ENCODE measurements around the gene OTUD5.

Gene OTUD5

DNA sequence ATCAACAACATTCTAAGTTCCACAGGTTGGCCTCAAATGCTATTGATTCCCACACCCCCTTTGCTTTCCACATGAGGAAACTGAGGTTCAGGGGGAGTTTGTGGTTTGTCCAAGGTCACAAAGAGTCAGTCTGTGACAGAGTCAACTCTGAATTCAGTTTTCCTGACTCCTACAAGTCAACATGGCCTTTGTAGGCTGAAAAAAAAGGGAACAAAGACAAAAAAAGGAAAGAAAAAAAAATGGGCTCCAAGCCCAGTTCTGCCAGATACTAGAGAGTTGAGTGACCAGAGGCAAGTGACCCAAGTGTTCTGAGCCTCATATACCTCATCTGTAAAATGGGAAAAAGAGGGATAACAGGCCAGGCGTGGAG lies 22.1 kb downstream of the OTUD5 start:
- no peak for DNase-seq

DNA sequence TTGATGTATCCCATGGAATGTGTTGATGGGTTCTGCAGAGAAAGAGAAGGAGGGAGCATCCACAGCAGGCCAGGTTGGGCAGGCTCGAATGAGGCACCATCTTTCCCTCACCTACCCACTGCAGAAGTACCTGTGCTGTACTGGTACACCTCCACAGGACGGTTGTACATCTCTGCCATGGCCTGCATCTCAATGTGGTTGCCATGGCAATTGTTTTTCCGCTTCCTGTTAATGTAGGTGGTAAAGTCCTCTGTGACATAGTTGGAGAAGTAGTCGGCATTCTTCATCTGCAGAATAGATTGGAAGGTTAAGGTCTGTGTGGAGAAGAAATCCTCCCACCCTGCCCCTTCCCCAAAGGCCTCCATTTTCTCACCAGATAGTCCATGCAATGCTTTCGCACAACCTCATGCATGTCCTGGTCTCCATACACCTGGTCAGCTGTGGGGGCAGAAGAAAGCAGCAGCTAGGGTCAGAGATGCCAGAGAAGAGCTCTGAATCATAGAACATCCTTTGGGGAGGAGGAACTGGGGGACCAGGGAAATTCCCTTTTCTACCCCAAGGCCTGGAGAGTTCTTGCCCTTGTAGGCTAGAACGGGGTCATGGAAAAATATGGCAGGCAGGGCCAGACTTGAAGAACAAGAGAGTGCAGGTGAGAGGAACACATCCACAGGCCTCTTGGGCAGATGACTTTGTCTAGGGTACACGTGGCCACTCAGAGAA lies 22.7 kb downstream of the OTUD5 start:
- DNase-seq, result no peak

DNA sequence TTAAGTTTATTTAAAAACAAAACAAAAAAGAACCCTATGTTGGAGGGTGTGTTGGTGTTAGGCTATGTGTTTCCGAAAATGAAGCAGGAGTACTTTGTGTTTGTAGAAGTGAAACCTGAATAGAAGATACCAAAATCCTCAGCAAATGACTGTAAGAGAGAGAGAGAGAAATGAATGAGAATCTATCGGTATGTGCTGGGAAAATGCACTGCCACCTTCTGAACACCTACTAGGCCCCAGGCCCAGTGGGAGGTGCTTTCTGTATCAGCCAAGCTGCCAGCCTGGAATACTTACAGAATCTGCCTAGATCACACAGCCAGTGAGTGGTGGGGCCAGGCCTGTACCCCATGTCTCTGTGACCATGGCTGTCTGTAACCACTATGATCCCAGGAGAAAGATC lies 23.6 kb downstream of the OTUD5 start:
- DNase-seq, result no peak

DNA sequence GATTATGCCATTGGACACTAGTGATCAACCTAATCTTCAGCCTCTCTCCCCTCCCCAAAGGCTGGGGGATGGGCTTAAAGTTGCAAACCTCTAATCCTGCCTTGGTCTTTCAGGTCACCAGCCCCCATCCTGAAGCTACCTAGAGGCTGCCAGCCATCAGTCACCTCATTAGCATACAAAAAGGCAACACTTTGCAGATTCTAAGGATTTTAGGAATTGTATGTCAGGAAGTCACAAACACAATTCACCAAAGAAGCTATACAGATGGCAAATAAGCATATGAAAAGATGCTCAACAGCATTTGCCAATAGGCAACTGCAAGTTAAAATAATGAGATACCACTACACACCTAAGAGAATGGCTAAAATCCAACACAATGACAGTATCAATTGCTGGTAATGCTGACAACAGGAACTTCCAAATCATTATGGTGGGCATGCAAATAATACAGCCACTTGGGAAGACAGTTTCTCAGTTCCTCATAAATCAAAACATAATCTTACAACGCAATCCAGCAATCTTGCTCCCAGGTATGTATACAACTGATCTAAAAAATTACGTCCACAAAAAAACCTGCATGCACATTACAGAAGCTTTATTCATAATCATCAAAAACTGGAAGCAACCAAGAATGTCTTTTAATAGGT lies 29.5 kb downstream of the OTUD5 start:
- DNase-seq, result no peak

DNA sequence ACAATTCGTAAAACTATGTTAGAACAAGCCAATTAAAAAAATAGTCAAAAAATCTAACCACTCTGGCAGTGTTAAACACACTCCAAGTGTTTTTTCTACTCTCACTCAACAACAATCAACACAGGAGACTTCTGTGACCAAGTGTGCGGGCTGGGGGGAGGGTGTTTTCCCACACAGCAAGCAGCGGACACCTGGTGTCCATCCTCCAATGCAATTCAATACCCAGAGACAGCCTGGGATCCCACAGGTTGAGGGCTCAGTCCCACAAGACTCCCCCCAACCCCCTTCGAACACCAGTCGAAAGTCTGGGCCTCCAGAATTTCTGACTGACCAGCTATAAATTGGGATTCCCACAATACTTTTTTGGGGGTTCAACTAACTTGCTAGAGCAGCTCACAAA lies 30.3 kb downstream of the OTUD5 start:
- DNase-seq, result no peak

DNA sequence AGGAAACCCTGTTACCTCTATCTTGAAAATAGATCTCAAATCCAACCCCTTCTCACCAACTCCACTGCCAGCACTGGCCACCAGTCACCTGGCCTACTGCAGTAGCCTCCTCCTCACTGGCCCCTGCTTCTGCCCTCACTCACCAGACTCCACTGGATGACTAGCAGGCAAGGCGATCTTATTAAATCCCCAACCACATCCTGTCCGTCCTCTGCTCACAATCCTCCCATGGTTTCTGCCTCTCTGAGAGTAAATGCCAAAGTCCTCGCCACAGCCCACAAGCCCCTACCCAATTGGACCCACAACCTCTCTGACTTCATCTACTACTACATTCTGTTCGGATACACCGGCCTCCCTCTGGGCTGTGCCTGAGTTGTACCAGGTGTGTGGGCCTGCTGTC lies 33.1 kb downstream of the OTUD5 start:
- no peak for DNase-seq

DNA sequence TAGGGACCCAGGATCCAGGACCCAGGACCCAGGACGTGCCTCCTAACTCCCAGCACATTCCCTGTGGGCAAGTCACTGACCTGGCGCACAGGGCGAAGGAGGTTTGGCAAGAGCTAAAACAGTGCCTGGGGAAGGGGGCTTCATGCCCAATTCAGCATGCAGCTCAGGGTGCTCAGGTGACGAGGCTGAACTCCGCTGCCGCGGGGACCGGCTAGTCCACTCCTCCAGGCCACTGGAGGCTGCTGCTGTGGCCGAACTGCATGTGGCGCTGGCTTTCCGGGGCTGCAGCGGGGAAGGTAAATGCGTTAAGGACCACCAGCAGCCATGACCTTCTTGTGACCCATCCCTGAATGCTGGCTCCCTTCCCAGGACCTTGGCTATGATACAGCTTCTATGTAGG lies 33.6 kb downstream of the OTUD5 start:
- DNase-seq, result no peak

DNA sequence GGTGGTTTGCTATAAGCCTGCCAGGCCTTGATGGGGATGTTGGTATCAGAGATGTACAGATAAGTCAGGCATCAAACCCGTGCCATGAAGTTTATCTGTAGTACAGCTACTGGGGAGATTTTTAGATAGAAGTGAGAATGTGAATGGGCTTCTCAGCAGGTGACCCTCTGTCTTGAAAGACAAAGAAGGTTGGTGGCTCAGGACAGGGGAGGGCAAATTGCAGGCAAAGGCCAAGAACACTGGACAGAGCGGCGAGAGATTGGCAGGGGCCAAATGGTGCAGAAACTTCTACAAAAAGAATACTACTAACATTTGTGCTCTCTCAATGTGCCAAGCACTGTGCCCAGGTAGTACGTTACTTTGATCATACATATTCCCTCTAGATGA lies 36.7 kb downstream of the OTUD5 start:
- no peak for DNase-seq

DNA sequence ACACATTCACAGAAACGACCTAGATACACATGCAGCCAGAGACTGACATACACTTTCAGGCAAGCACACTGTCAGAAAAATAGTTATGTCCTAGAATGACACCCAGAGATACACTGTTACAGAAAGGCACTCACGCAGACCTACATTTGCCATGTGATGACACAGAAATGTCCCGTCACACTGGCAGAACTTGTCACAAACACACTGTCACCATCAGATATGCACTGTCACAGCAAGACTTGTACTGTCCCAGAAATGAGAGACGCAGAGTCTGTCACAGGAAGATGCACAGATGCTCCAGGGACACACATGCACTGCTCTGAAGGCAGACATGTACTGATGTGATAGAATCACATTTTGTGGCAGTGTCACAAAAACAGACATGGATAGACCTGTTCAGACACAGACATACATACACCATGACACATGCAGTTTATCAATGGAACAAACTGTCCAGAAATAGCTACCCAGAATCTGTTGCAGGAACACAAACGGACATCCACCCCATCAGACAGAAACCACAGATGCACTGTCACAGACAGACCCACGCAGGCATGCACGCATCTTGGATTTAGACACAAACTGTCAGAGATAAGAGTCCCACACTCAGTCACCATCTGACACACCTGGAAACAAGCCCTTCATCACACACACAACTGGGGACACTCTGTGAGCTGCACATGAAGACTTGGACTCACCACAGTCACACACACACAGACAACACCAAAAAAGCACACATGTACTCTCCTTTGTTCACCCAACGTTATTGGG lies 37.3 kb downstream of the OTUD5 start:
- DNase-seq, result no peak

DNA sequence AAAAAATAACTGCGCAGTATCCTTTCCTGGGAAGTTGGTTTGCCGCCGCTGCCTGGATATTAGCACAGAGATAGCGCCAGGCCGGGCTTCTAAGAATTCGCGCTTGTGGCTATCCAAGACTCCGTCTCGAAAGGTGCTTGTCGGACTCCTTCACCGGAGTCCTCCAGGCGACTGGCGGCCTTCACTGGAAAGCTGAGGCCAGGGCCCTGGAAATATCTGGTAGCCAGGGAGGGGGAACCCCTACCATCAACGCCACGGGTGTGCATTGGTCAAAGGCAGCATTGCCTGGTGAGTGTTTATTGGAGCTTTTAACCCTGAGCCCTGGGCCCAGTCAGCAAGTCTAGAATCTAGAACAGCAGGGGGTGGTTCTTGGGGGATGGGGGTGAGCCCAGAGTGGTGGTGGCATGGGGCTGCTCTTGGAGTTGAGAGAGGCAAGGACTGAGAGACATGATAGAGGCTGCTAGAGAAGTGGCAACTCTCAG lies 38.0 kb downstream of the OTUD5 start:
- no peak for DNase-seq

DNA sequence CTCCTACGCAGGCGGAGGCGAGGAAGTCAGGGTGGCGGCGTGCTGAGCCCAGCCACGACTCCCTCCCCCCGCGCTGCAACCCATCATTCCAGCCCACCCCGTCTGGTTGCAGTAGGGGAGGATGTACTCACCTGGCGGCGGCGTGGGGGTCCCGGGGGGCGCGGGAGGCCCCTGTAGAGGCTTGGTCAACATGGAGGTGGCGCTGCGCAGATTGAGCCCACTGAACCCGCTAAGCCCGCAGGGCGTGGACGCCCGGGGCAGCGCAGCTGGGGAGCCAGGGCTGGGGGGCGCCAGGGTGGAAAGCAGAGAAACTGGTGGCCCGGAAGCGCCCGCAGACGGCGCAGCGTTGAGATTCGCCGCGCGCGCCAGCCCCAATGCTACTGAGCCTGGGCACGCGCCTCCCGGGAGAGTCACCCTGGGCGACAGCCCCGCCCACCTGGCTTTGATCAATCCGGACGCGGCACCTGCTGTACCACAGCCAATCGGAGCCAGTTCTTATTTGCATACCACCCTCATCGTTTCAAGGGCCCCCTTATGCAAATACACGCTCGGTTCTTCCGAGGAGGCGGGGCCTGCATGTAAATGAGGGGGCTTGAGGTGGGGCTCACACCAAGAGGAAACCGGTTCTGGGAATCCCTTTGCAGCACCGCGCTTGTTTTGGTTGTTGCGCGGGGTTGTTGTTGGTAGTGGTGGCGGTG lies 38.6 kb downstream of the OTUD5 start, which contains the start of gene PIM2:
Gene PIM2, minus strand, starts transcription at position 382 of the 698 bp plus-strand sequence. Its CDS starts 190 bp downstream, at position 192.
- DNase-seq, result peak; percentile 94

DNA sequence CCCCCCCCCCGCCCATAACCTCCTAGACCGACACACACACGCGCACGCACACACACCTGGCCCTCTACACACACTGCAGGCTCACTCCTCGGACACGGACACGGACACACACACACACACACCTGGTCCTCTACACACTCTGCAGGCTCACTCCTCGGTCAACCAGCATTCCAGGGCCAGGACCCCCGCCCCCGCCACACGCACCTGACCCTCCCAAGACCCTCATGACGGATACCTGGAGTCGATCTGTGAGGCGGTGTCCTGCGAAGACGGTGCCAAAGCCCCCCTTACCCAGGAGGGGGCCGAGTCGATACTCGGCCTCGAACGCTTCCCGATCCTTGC lies 39.1 kb downstream of the OTUD5 start:
- DNase-seq, result no peak

DNA sequence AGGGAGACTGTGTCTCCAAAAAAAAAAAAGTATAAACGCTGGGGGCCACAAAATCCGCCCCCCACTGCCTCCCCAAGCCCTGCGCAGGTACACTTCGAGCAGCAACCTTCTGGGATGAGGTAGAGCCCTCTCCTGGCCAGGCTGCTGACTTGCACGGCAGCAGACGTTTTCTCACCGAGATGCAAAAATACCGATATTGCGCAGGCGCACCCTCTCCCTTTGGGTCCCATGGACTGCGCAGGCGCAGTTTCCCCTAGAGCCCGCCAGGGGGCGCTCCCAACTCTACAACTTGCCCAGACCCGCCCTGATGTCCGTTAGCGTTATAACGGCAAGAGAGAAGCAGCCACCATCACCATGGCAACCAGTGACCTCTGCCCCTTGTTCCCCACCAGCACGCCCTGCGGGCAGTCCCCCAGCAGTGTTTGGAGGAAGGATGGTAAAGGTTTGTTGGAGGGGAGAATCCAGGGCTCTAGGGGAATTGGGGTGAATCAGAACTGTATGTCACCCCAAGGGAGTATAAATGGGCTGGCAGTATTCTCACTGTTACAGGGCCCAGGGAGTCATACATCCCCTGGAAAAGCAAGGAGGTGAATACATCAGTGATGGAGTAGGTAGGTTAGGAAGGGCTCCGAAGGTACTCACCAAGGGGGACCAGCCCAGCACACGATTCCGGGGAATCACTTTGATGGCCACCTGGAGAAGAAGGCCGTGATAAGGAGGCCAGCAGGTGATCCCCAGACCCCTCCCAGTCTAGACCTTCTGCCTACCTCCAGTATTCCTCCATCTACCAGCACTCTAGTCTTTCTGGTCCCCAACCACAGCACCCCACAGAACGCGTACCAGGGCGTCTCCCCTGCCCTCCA lies 40.0 kb downstream of the OTUD5 start:
- peak; percentile 89 for DNase-seq

DNA sequence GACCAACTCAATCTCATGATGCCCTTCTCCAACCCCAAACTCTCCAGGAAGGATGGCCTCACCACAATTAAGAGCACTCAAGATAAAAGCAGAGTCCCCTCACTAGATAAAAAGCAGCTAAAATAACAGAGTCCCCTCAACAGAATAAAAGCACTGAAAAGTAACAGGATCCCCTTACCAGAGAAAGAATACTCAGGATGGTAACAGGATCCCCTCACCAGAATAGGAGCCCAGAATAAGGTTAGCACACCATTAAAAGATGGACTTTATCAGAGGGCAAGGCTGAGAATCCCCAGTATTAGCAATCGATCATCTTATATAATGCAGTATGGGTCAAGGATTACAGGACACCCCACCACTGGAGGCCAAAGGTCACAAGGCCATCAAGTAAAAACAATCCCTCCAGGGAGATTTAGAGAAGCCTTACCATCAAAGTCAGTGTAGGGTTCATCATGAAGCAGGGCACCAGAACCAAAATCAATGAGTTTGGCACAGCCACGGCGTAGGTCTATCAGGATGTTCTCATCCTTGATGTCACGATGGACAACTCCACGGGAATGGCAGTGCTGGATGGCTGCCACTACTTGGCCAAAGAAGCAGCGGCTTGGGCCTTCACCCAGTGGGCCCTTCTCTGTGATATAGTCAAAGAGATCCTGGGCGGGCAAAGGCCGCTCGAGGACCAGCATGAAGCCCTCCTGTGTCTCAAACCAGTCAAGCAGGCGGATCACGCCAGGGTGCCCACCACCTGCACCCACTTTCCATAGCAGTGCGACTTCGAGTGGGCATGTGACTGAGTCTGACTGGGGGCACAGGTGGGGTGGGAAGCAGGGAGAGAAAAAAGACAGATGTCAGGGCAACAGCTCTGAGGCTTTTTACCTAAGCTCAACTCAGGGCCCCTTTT lies 42.6 kb downstream of the OTUD5 start:
- DNase-seq, result no peak

DNA sequence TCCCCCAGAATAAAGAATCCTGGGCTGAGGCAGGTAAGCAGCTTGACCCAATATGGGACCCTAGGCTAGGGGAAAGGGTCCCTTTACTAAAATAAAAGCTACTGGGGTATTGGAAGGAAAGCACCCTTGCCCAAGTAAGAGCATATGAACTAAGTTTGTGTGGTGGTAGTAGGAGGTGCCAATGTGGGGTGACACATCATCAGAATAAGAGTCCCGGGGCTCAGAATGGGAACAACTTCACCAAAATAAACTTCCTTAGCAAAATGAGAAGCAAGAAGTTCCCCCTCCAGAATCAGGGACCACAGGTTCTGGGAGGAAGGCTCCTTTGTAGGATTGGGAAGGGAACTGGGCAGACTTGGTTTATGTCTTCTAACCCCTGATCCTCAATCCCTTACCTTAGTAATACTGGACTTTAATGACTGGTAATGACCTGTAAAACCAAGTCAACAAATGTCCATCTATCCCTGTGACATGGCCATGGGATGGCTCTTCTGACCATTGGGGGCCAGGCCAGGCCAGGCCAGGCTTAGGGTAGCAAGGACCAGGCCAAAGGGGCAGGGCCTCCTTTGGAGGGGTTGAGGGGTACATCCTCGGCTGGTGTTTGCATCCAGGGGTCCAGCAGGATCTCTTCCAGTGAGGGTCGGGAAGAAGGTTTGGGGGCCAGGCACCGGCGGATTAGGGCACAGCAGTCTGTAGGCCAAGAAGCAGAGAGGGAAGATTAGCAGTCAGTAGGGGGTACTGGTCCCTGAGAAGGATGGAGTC lies 43.6 kb downstream of the OTUD5 start:
- no peak for DNase-seq

DNA sequence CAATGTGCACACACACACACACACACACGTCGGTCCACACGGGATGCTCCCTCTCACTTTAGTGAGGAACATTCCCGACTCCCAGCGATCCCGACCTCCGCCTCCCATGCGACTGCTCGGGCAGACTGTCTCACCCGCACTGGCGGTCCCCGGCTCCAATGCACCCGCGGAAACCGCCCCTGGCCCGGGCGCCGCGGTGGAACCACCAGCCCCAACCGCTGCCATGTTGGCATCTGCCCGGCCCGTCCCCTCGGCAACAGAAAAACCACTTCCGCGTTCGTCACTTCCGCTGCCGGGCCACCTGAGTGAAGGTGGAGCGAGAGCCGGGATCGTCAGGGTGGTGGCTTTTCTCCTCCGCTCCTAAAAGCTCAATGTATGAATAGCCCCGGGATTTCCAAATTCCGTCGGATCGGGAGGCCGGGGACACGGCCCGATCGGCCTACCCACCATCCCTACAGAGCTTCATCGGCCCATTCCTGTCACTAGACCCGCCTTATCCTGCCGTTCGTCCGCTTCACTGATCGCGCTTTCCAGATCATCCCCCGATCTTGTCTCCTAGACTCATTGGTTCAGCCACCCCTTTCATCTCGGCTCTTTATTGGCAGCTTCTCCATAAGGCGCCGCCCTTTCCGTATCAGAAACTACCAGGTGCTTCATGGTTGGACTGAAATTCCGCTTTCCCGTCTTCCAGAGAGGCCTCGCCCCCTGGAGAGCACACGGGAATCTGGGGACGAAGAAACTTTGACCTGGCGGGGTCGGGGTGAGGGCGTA lies 45.8 kb downstream of the OTUD5 start, which contains the start of gene SLC35A2:
Gene SLC35A2, minus strand, starts transcription at position 235 of the 771 bp plus-strand sequence. Its CDS starts 10 bp downstream, at position 225.
- peak; percentile 74 for DNase-seq

DNA sequence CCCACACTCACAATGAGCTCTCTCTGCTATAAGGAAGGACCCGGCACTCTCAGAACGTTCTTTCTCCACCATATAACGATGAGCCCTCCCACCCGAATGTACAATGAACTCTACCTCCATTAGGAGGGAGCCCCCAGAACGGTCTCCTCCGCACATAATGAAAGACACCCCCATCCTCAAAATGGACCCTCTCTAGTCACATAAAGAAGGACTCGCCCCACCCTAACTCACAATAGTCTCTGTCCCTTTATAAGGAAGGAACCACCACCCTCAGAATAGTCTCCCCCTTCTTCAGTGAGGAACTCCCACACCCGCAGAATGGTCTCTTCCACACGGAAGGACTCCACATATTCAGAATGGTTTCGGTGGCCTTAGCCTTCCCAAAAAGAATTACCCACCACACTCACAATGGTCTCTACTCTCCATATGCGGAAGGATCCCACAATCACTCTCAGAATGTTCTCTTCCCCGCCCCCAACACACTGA lies 46.4 kb downstream of the OTUD5 start:
- no peak for DNase-seq

DNA sequence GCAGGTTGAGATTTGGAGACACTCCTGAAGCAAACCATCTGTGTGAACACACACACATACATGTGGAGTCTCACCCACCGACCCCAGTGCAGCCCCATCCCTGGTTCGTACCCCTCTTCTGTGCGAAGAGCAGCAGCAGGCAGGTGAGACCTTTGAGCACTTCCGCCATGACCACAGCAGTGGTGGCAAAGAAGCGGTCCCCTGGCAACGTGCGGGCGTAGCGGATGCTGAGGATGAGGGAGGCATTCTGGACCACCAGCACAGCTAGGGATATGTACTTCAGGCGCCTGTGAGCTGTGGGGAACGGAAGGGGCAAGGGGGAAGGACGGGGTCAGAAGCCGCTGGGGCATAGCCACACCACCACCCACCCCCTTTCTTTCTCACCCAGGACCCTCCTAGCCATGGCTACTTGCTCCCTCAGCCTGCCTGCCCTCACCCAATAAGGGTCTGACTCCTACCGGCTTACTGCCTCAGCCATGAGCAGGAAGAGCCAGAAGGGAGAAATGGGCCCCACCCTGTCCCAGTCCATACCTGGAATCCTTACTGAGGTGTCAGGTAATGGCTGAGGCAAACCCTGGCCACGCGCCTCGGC lies 47.6 kb downstream of the OTUD5 start:
- DNase-seq, result no peak

DNA sequence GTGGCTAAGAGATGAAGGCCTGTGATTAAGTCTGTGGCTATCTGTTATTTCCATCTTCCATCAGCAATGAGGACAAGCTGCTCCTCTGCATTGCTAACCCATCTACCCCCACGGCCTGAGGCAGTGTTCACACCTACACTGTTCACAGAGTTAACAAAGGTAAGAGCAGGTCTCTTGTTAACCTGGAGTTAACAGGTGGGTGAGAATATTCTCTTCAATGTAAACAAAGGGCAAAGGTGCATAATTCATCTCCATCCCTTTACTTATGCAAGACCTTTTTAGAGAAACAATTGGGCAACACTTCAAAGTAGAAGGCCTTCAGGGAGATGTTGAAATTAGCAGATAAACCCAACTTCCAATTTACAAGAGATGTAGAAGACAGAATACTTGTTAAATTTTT lies 48.8 kb downstream of the OTUD5 start:
- DNase-seq, result no peak
